ENCODE results near the gene INSRR.

- TF ChIP-seq CTCF (conservative IDR thresholded peaks at IDR 0.05; ENCODE audit: low read depth, low read length) (no peak), EZH2phosphoT487 (IDR thresholded peaks at IDR 0.05; ENCODE audit: borderline replicate concordance, low read length) (no peak), EZH2 (IDR thresholded peaks at IDR 0.05; ENCODE audit: low read length, unreplicated experiment) (no peak)
Observed at GRCh38 chr1:156873659-156874058, 14.7 kb upstream of the INSRR start.

All from PC-3 (cell line).